Ureter (tissue), 1 donor: ENCODE results near the gene SCAF1. TPM values are rescaled to one million over a fixed set of nuclear protein-coding genes. Genes with fewer than 3 reads are reported as not detected.

Experiments used
- DNase-seq: peaks from one replicate; pipeline ENCODE4 v3.0.0-alpha.2; 2020; ENCODE audit warnings: low spot score
- total RNA-seq: library from RNA; stranded (reverse); gene quantifications from one replicate; pipeline ENCODE4 v1.2.4, GENCODE V29; 2023
- donor health status: DM: yes; HTN: yes; CAD: no.

The SCAF1 gene
- total RNA-seq, 1 donor from 2014 or later, result 55.7 TPM

- no peak for DNase-seq
Observed at GRCh38 chr19:49666120-49666444, 24.1 kb downstream of the SCAF1 start.

GRCh38 chr19:49667473-49667872, 25.5 kb downstream of the SCAF1 start:
- DNase-seq, result no peak

- no peak for DNase-seq
Observed at GRCh38 chr19:49669516-49669915, 27.5 kb downstream of the SCAF1 start.

GRCh38 chr19:49672131-49672919, 30.3 kb downstream of the SCAF1 start:
- DNase-seq, result peak; percentile 69

GRCh38 chr19:49676136-49676783, 34.3 kb downstream of the SCAF1 start:
- peak; percentile 91 for DNase-seq

GRCh38 chr19:49676784-49677230, 34.8 kb downstream of the SCAF1 start:
- peak; percentile 100 for DNase-seq

DNA sequence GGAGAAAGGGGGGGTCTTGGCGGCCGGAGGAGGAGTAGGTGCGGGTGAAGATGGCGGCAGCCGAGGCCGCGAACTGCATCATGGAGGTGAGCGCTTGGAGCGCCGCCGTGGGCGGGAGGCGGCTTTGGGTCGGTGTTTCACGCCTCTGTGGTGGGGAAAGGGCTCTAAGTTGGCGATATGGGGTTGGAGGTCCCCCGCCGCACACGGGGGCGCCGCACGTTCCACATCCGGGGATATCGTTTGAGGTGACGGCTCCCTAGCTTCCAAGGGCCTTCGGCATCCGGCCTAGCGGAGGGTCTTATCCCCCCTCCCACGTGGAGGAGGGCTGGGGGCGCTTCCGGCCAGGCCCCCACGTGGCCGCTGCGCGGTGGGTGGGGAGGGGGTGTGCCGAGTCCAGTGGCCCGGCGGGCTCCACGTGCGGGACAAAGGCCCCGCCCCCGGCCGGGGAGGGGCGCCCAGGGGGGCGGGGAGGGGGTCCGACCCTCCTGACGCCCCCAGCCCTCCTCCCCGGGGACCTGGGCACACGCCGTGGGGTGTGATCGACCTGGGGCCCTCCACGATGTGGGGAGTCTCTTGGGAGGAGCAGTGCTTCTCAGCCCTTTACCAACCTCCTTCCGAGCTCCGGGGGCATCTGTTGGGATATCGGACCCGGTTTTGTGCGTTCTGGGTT, 35.4 kb downstream of the SCAF1 start, which contains the start of gene PRMT1:
TSS of gene PRMT1 (plus strand) at position 41 of the 670 bp plus-strand sequence. CDS start at position 51, 10 bp downstream.
- DNase-seq, result no peak

DNA sequence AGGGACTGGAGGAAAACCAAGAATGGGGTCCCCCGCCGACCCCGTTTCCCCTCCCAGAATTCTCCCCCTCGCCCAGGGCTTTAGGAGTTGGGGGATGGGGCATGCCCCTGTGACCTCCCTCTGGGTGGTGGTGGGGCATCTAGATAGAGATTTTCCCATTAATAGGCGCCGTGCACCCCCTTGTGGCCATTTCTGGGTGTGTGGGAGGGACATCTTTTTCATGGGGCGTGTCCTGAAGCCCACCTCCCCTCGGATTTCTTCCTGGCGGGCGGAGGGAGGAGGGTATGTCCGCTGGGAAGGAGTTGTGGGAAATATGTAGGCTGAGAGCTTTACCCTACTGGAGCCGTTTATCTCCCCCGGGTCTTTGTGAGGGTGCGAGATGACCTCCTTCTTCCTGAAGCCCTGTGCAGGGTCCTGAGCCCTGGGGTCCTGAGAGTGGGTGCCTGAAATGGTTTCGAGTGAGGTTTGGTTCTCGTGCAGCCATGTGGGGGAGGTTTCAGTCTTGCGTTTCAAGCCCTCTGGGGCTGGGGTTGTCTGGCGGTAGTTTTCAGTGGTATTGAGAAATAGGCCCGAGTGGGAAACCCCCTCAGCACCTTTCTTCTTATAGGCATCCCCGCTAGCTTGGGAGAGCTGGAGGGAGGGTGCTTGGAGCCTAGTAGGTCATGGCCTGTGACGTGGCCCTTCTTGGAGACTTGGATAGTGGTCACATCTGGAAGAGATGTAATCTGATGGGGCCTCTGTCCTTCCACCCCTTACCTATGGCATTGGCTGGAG, 36.1 kb downstream of the SCAF1 start:
- DNase-seq, result peak; percentile 85

DNA sequence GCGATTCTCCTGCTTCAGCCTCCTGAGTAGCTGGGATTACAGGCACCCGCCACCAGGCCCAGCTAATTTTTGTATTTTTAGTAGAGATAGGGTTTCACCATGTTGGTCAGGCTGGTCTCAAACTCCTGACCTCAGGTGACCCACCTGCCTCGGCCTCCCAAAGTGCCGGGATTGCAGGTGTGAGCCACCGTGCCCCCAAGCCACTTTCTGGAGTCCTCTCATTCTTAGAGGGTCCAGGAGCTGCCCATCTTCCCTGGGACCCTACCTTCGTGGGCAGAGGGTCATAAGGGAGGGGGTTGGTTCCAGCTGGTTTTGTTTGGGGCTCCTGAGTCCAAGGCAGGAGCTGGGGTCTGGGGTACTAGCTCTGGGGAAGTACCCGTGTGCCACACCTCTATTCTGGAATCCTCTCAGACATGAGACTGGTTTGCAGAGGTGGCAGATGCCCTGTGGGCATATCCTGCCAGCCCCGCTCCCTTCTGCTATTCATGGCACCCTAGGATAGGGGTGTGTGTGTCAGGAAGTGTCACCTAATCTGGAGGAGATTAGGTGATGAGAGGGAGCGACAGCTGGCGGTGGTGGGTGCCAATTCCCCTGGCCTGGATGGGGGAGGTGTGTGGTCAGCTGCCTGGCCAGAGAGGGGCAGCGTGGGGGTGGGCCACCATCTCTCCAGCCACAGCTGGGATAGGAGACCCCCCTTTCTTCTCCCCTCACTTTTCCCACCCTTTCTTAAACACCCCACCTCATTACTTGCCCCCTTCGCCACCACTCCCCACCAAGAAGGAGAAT, 37.2 kb downstream of the SCAF1 start:
- no peak for DNase-seq

DNA sequence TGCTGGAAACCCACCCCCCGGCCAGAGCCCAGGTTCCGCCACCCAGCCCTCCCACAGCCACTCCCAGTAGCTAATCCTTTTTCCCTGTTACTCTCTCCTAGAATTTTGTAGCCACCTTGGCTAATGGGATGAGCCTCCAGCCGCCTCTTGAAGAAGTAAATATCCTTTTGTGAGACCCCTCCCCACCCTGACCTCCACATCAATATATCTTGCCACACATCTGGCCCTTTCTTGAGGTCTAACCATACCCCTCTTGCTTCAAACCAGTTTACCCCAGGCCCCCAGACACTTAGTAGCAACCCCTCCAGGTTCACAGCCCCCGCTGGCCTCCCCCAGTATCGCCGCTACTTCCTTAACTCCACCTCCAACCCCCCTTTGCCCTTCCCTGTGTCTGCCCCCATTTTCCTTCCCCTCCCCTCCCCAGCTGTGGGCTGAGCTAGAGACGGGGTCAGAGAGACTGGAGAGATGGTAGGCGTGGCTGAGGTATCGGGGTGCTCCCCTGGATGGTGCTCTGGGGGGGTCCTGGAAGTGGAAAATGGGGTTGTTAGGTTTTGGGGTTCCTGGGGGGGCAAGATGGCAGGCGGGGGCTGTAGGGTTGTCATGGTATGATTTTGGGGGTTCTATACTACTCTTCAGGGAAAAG, 37.9 kb downstream of the SCAF1 start:
- no peak for DNase-seq

DNA sequence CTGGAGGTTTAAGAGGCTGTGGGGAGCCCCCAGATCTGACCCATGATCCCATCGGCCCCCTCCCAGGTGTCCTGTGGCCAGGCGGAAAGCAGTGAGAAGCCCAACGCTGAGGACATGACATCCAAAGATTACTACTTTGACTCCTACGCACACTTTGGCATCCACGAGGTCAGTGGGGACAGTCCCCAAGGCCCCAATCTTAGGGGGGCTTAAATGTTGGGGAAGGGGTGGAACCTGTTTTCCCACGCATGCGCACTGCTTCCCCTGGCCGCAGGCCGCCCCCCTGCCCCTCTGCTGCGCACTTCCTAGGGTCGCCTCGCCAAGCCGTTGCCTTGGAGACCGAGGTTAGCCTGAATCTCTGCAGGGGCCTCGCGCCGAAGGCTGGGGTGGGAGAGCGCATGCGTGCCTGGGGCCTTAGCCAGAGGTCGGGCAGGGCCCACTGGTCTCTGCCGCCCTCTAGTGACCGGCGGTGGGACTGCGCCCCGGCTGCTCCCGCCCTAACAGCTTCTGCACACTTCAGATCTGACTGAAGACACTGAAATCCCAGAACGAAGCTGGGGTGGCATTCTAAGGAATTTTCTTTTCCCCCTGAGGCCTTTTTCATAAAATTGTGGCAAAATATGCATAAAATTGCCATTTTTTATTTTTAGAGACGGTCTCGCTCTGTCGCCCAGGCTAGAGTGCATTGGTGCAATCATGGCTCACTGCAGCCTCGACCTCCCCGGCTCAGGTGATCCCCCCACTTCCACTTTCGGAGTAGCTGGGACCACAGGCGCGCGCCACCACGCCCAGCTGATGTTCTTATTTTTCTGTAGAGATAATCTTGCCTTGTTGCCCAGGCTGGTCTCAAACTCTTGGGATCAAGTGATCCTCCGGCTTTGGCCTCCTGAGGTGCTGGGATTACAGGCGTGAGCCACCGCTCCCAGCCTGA, 38.7 kb downstream of the SCAF1 start:
- peak; percentile 92 for DNase-seq

- no peak for DNase-seq
Observed at GRCh38 chr19:49681830-49682229, 39.8 kb downstream of the SCAF1 start.

- DNase-seq, result no peak
Observed at GRCh38 chr19:49682274-49682673, 40.3 kb downstream of the SCAF1 start.

DNA sequence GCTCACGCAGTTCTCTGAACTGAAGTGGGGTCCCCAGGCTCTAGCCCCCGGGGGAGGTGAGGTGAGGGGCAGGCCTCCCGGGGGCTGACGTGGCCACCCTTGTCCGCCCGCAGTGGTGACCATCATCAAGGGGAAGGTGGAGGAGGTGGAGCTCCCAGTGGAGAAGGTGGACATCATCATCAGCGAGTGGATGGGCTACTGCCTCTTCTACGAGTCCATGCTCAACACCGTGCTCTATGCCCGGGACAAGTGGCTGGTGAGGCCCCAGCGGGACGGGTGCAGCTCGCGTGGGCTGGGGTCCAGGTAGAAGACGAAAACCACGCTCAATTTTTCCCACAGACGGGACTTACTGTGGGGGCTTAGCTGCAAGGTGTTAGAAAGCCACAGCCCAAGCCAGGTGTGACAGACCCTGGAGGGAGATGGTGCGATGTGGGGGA, 41.8 kb downstream of the SCAF1 start:
- no peak for DNase-seq

DNA sequence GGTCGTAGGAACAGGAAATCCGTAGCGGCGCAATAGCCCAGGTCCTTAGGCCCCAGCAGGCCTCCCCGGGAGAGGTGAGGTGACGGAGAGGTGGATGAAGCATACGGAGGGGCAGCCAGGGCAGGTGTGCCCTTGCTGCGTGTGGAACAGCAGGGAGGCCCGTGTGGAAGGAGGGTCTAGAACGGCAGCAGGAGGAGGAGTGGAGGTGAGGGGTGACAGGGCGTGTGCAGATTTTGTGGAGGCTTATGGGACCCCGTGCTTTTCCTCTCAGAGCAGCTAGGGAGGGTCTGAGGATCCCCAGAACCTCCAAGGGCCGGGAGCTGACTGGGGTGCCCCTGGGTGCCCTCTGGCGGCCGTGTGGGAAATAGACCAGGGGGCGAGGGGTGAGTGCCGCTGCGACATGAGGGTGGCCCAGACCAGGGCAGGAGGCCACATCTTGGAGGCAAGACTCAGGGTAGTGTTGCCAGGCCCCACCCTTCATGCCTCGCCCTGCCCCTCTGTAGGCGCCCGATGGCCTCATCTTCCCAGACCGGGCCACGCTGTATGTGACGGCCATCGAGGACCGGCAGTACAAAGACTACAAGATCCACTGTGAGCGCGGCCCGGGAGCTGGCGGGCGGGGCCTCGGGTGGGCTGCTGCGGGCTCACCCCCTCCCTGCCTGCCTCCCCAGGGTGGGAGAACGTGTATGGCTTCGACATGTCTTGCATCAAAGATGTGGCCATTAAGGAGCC, 42.4 kb downstream of the SCAF1 start:
- no peak for DNase-seq

DNA sequence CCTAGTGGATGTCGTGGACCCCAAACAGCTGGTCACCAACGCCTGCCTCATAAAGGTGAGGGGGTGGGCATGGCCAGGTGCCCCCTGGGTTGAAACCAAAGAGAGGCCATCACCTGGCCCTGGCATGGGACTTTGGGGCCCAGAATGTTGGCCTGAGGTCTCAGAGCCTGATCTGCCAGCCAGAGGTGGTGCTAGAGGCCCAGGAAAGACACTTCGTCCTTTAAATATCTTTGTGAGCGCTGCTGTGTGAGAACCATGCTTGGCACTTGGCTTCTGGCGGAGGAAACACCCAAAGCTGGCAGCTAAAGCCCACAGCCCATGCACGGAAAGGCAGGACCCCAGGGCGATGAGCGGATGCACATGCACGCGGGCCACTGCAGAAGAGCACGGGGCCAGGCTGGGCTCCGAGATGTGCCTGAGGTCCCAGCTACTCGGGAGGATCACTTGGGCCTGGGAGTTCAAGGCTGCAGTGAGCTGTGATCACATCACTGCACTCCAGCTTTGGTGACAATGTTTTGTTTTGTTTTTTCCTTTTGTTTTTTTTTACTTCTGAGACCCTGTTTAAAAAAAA, 43.1 kb downstream of the SCAF1 start:
- no peak for DNase-seq

DNA sequence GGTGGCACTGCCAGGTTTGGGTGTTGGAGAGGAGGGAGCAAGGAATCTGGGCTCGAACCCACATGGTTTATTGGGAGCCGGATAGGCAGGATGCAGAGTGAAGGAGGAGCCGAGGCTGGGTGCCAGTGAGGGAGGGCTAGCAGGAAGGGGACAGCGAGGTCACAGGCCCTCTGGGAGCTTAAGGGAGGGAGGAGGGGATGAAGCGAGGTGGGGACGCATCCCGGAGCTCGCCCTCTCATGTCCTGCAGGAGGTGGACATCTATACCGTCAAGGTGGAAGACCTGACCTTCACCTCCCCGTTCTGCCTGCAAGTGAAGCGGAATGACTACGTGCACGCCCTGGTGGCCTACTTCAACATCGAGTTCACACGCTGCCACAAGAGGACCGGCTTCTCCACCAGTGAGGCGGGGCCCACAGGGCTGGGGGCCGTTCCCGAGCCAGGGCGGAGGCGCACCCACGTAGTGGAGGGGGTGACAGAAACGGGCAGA, 43.9 kb downstream of the SCAF1 start:
- no peak for DNase-seq

DNA sequence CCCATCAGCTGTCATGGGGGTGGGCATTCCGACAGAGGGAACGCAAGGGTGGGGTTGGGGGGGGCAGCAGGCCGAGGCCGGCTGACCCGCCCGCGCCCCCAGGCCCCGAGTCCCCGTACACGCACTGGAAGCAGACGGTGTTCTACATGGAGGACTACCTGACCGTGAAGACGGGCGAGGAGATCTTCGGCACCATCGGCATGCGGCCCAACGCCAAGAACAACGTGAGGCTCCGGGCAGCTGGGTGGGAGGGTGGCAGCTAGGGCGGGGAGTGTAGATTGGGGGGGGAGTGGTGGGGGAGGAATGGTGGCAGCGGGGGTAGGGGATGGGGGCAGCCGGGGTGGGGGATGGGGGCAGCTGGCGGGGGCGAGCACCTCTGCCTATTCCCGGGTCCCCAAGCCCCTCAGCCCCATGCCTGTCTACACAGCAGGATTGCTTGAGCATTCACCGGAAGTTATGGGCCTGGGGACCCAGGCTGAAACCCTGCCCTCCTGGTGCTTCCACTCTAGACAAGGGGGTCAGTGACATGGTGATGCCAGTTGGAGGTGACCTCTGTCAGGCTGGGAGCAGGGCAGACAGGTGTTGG, 44.6 kb downstream of the SCAF1 start:
- no peak for DNase-seq
